Measurements from ENCODE around the gene FAM20A.
"Not testable (repeated sequence)": the region's sequence is repeated elsewhere in the genome, so short reads cannot be mapped to it uniquely, and the experiment has no call there.

Gene FAM20A

DNA sequence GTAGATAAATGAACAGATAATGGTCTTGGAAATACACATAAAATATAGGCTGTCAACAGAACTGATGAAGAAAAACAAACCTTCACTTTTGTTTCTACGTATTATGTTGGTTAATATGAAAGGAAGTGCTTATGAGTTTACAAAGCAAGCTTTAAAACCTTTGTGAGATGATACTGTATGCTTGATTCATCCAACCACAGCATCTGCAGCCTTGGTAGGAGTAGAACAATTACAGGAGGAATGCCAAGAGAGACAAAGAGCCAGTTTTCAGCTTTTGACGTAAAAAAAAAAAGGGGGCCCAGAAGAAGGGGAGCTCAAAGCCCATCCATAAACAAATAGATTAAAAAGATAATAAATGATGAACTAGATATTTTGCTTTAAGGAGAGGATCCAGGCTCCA lies 13.3 kb downstream of the FAM20A start:
- DNase-seq: no peak

DNA sequence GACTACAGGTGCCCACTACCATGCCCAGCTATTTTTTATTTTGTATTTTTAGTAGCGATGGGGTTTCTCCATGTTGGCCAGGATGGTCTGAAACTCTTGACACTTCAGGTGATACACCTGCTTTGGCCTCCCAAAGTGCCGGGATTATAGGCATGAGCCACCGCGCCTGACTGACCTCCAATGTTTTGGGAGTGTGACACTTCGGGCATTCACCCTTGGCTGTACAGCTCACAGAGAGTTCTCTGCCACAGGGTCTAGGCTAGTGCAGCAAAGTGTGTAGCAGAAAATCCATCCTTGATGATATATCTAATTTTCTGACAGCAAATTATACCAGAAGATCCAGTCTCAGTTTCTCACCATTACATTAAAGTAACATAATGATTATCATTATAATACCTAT lies 14.1 kb downstream of the FAM20A start:
- DNase-seq: no peak

DNA sequence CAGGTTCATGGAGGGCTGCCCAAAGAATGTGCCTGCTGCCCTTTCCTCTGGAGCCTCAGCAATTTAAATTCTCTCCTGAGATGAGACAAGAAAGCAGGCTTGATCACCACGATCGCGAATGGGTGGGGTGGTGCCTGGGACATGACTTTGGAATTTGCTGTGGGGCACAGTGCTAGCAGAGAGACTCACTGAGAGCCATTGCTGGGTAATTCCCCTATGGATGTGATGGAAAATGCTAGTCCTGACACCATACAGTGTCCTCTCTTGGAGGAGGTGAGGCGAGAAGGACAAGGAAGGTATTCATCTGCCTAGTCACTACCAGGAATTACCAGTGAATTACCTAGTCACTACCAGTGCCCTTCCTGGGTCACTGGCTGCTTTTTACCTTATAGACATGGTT lies 15.5 kb downstream of the FAM20A start:
- DNase-seq: no peak

DNA sequence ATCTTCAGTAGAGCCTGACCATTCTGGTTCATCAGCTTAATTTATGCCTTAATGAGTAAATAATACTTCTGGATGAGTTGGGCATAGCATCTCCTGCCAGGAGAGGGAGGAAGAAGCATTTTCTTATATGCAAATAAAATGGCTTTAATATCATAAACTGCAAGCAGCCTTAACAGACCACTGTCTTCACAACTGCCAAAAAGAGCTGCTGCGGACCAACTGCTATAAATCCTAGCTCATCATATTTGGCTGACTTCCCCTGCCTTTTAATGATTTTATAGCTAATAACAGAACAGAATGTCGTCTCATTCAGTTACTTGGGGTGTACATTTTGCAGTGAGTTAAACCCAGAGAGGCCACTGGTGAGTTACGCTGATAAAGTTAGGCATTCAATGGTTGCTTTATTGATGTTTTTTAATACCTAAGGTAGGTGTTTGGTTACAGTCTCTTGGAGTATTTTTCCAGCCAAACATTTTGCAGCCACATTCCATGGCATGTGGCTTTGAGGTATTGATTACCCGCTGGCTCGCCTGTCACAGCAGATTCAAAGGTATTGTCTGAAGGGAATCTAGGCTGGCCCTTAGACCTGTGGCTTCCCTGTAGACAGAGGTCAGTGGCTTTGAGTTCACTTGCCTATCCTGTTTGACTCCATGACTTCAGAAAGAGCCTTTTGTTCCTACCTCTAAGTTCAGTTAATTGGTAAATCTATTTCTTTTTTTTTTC lies 16.4 kb downstream of the FAM20A start:
- DNase-seq: no peak

DNA sequence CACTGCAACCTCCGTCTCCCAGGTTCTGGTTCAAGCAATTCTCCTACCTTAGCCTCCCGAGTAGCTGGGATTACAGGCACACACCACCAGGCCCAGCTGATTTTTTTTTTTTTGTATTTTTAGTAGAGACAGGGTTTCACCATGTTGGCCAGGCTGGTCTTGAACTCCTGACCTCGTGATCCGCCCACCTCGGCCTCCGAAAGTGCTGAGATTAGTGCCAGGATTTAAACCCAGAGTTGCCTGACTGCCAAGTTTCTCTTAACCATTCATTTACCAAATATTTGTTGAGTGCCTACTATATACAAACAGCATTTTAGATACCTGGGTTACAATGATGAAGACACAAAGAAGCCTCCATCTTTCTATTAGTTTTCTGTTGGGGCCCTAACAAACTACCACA lies 18.3 kb downstream of the FAM20A start:
- not testable (repeated sequence) for DNase-seq

DNA sequence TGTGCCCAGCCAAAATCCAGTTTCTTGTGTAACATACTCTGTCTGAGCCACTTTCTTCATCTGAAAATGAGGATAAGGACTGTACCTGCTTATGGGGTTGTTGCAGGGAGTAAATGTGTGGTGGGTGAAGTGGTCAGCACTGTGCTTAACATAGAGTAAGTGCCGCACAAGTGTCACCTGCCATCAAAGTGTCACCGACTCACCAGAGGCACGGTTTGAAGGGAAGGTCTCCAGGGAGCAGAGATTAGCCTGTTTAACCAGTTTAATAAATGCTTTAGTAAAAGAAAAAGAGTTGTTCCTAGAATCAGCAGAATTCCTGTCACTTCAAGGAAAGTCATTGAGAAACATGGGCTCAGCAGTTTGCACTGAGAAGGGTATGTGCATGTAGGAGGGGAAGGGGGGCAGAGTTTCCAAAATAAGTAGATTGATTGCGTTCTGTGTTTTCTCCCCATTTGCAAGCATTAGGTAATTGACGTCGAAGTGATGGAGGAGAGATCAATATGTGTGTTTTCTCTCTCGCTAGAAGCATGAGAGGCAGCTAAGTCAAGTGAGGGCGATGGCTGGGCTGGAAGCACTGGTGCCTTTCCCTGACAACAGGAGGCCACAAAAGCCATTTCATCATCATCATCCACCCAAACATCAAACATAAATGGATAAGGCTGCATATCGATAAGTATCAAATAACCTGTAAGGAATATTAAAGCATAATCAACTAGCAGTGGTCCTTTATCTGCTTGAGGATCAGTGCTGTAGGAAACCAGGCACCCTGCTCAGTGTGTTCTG lies 19.1 kb downstream of the FAM20A start:
- no peak for DNase-seq

DNA sequence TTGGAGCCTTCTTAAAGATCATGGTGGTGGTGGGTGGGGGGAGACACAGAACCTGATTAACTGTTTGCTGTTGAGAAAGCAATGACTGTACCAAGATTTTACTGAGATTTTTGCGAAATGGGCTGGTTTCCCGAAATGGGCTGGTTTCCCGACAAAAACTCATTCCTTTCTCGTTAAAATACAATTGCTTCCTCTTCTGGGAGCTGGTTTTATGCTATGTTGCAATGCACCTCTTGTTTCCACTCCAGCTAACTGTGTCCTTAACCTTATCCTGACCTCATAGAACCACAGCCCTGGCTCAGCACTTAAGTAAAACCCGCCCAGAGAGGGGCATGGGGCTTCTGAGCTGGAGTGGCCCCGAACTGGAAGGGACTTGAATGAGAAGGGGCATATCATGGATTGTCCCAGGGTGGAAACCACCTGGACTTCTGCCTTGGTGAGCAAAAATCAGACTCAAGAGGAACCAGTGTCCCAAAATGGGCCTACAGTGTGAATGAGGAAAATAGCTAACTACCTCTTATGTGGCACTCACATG lies 20.9 kb downstream of the FAM20A start:
- no peak for DNase-seq

DNA sequence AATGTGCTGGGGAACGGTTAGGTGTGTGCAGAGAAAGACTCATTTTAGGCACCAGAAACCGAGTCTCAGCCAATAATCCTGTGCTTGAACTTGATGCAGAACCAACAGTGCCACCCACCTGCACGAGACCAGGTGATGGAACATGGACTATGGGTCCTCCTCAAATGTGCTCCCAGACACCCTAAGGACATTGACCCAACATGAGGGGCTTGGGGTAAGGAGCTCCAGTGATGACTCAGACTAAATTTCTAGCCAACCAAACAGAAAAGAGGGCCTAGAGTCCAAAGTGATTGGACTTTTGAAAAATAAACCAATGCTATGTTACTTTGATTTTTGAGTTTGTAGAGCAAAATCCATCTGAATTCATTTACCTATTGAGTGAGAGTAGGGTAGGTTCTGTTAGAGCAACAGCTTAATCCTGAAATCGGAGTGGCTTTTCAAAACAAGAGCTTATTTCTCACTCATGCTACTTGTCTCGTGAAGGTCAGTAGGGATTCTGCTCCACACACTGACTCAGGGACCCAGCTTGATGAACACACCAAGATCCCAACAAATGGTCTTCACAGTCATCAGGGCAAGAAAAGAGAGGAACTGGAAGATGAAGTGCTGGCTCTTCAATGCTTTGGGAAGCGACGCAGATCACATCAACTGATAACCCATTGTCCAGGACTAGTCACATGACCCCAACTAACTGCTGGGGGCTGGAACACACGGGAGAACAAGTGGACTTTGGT lies 21.8 kb downstream of the FAM20A start:
- DNase-seq: no peak

DNA sequence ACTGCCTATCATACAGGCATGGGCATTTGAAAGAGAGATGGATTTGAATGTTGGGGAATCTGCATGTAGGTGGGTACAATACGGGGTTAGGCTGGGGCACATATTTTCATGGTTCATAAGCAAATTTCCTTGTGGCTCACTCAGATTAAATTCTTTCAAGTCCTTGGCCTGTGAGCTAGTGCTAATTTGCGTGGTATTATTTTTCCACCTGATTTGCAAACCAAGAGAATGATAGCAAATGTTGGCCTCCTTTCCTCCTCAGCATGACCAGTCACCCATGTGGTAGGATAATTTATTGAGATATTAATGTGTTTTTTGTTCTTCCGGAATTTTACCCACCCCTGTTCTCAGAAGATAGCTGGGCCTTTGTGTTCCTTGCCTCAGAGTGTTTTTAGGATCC lies 22.9 kb downstream of the FAM20A start:
- no peak for DNase-seq

DNA sequence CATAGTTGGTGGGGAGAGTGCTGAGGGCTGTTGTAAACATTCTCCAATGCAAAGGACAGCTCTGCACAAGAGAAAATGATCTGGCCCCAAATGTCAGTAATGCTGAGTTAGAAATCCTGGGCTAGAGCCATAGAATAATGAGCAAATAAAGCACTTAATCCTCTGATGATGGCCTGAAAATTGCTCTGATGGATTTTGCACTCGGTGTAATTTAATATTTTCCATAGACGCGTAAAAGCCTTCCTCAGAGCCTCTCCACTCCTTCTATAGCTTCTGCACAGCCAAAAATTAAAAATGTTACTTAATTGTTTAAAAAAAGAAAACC lies 23.7 kb downstream of the FAM20A start:
- DNase-seq: no peak

DNA sequence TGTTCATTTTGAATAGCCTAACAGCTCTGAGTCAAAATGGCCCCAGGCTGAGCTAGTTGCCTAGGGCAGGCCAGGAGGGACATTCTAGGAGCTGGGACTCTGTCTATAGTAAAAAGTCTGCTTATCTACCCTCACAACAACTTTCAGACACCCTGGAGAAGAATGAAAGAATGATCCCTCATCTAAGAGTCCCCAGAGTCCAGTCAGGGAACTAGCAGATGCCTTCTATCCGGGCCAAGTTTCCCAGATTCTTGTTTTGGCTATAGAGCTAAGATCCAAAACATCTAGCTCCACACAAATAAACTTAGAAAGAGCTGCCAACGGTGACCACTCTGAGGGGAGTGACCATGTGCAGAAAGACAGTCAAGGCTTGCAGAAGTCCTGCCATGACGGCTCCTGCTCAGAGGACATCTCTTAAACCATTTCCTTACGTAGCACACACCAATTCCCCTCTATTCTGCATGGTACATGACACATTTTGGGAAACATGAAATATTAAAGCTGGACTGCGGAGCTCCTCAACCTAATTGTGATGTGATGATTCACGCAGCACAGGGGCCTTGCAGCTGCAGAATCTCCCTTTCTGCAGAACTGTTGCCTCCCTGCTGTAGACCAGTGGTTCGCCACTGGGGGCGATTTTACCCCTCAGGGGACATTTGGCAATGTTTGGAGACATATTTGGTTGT lies 24.2 kb downstream of the FAM20A start:
- DNase-seq: no peak

DNA sequence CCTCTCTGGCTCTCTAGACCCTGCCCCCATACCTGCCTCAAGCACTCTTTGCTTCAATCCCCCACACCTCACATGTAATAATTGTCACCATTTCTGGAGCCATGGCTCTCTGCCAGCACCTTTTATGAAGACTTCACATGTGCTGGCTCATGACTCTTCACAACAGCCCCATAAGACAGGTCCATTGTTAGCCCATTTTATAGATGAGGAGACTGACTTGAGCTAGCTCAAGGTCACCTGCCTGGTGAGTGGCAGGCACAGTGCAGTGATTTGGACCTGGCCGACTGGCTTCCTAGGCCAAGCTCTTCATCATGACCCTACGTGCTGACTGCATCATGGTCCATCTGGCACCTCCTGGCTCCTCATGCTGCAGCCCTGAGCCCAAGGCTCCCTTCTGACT lies 25.0 kb downstream of the FAM20A start:
- no peak for DNase-seq

DNA sequence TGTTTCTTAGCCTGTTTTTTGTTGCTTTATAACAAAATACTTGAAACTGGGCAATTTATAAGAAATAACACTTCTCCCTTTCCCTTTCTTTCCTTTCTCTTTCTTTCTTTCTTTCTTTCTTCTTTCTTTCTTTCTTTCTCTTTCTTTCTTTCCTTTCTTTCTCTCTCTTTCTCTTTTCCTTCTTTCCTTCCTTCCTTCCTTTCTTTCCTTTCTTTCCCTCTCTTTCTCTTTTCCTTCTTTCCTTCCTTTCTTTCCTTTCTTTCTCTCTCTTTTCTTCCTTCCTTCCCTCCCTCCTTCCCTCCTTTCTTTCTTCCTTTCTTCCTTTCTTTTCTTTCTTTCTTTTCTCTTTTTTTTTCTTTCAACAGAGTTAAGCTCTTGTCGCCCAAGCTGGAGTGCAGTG lies 27.8 kb downstream of the FAM20A start:
- DNase-seq: no peak

DNA sequence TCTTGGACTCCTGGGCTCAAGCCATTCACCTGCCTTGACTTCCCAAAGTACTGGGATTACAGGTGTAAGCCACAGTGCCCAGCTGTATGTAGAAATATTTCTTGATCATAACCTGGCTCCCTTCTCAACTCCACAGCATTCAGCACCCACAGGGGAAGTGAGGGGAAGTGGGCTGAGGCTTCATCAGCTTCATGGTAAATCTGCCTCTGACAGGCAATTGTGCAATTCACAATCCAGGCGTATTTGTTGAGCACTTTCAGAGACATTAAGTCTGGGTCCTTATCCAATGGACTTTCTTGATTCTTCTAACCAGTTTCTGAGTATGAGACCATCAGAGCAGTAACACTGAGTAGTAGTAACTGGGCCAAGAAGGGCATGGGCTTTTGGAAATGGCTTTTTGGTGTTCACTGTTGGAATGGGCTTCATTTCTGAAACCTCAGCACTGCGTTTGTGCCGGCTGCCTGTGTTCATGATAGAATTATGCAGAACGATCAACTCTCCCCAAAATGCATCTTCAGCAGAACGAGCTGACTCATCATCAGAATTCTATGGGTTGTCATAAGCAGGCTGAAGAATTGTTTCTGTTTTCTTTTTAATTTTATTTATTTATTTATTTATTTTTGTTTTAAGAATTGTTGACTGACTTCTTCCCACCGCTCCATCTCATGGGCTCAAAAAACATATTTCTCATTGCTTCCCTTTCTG lies 28.9 kb downstream of the FAM20A start:
- no peak for DNase-seq

DNA sequence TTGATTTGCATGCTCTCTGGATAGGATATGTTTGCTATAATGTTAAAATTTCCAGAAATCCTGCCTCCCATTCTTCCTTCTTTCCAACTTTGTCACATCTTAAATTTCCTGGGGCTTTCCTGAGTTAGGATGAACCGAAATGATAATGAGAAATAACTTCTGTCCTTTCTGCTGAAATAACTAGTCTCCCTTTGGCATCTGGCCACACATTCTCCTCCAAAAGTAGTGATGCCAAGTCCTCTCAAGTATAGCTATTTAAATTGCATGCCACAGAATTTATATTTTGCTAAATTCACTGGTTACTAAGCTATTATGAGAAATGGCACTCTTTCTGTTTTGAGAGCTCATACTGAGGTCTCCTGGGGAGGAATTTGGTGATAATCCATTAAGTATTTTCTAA lies 30.6 kb downstream of the FAM20A start:
- no peak for DNase-seq

DNA sequence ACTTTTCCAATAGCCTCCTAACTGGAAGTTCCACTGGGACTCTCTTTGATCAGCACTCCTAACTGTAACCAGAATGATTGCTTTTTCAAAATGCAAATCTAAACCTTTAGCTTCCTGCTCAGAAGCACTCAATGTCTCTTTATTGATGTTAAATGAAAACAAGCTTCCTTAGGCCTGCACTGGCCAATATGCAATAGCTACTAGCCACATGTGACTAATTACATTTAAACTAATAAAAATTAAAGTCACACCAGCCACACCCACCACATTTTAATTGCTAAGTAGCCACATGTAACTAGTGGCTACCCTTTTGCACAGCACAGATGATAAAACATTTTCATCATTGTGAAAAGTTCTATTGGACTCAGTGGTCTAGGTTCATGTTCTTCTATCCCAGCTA lies 31.8 kb downstream of the FAM20A start:
- no peak for DNase-seq

DNA sequence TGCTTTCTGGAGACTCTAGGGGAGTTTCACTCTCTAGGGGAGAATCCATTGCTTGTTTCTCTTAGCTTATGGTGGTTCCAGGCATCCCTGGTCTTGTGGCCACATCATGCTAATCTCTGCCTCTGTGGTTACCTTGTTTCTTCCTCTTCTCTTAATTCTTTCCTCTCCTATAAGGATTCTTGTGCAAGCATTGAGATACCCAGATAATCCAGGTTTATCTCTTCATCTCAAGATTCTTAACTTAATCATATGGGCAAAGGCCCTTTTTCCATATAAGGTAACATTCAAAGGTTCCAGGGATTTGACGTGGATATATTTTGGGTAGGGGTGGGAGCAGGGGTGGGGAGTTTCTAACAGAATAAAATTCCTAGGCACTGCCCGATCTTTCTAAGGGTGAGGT lies 32.6 kb downstream of the FAM20A start:
- DNase-seq: no peak

DNA sequence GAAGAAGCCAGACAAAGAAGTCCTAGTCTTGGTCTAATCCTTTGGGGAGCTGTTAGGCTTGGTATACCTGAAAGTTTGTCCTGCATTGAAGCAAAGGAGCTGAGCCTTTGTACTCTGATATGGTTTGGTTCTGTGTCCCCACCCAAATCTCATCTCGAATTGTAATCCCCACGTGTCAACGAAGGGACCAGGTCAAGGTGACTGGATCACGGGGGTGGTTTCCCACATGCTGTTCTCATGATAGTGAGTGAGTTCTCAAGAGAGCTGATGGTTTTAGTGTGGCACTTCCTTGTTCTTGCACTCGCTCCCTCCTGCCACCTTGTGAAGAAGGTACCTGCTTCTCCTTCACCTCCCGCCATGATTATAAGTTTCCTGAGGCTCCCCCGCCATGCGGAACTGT lies 33.6 kb downstream of the FAM20A start:
- no peak for DNase-seq

DNA sequence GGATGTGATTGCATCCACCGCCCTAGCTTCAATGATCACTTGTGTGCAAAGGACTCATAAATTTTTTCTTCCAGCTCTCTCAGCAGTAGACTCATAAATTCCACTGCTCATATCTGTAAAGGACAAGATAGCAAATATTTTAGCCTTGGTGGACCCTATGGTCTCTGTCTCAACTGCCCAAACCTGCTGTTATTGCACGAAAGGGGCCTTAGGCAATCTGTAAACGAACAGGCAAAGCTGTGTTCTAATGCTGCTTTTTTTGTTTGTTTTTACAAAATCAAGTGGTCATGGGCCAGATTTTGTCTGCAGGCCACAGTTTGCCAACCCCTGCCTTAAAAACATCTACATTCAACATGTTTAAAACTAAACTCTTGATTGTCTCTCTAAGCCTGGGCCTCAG lies 34.1 kb downstream of the FAM20A start:
- no peak for DNase-seq

DNA sequence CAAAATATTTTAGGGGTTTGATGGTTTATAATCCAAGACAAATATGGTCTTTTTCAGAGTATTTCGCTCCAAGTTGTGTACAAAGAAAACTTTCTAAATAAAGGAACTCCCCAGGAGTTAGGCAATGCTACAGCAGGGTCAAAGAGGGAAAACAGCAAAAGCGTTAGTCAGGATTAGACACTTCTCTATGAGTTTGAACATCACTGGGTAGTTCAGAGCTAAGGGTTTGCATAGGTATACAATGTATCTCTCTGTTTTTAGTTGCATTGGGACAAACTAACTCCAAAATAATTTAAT lies 34.8 kb downstream of the FAM20A start:
- no peak for DNase-seq

DNA sequence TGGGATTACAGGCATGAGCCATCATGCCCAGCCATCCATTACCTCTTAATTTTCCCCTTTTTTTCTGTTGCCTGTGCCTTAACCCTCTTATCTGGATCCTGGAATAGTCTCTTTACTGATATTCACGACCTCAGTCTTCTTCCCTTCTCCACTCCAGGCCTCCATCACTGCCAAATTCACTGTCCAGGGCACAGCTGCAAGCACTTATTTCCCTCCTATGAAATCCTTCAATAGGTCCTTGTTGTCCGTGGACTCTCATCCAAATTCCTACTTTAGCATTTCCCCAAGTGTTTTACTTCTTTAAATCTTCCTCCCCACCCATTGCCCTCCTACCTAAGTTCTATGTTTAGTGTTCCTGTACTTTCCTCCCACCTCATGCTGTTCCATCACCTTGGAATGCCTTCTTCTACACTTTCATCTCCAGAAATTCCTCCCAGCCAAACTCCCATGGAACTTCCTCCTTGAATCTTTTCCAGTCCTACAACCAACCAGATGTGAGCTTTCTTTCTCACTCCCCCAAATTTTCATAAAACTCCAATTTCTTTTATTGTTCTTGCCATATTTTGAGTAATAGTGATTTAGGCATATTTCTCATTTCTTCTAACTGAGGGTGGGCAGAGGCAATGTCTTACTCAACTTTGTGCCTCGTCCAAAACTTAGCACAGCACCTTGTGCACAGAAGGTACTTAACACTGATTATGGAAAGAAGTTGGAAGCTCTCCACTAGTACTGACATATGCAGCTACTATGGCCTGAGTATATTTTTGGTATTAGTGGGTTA lies 35.3 kb downstream of the FAM20A start:
- DNase-seq: no peak
